PC-3 (cell line): Measurements from ENCODE around the gene MARCHF11.

Experiments
- EZH2 ChIP-seq: fragments of 300-600 bp; sonication (generic); IDR thresholded peaks from one replicate; pipeline ENCODE4 v1.6.1; 2017; ENCODE audit warnings: antibody characterized with exemption, mild to moderate bottlenecking, low read length; ENCODE audit not compliant: unreplicated experiment
- TF ChIP-seq, protein P1 (sequence below): fragments of 300-600 bp; sonication (generic); conservative IDR thresholded peaks from 2 replicates; pipeline ENCODE4 v1.5.1; 2017; ENCODE audit warnings: antibody characterized with exemption, low read depth, mild to moderate bottlenecking, low read length

DNA sequence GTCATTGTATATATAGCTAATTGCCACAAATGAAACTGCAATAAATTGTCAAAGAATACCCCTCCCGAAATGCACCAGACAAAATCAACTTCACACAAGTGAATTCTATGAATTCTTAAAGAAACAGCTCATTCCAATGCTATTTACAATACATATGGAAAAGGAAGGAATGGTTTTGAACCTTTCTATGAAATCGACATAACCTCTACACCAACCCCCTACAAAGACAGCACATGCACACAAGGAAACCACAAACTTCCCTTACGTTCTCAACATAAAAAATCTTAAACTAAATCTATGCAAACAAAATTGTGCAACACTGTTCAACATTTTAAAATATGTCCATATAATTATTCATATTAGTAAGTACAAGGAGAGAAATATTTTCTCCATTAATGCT lies 39.2 kb downstream of the MARCHF11 start:
- TF ChIP-seq, protein P1, sequence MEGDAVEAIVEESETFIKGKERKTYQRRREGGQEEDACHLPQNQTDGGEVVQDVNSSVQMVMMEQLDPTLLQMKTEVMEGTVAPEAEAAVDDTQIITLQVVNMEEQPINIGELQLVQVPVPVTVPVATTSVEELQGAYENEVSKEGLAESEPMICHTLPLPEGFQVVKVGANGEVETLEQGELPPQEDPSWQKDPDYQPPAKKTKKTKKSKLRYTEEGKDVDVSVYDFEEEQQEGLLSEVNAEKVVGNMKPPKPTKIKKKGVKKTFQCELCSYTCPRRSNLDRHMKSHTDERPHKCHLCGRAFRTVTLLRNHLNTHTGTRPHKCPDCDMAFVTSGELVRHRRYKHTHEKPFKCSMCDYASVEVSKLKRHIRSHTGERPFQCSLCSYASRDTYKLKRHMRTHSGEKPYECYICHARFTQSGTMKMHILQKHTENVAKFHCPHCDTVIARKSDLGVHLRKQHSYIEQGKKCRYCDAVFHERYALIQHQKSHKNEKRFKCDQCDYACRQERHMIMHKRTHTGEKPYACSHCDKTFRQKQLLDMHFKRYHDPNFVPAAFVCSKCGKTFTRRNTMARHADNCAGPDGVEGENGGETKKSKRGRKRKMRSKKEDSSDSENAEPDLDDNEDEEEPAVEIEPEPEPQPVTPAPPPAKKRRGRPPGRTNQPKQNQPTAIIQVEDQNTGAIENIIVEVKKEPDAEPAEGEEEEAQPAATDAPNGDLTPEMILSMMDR = no peak
- TF ChIP-seq EZH2 = no peak
